Measurements from ENCODE around the gene CALU.

CALU gene

DNA sequence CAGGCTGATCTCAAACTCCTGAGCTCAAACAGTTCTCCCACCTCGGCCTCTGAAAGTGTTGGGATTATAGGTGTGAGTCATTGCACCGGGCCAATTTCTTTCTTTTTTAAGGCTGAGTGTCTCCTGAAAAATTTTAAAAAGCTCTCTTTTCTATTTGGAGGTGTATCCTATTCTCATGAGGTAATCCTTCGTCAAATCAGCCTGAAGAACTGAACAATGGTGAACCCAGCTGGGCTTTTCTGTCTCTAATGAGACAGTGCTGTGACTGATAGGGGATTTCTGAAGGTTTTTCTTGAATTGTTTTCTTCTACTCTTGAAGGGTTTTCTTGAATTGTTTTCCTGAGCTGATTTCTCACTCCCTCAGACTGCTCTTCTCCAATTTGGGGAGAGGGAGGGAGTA is 30.9 kb upstream of the CALU start:
- TF ChIP-seq CTCF (IDR thresholded peaks at IDR 0.05; ENCODE audit: low read depth, low read length), result no peak
- H3K4me3 ChIP-seq (replicated peaks in 1 of 2; ENCODE audit: low read depth in 2 of 2, low read length in 2 of 2), result no peak overlapping the region
- peak in 1 of 2 donors; percentile 12 for DNase-seq (ENCODE audit: low read depth in 2 of 2)

GRCh38 chr7:128708824-128709223 is 30.3 kb upstream of the CALU start:
- no peak overlapping the region for H3K4me3 ChIP-seq (replicated peaks in 1 of 2; ENCODE audit: low read depth in 2 of 2, low read length in 2 of 2)
- no peak for TF ChIP-seq CTCF (IDR thresholded peaks at IDR 0.05; ENCODE audit: low read depth, low read length)

GRCh38 chr7:128710481-128710880 is 28.7 kb upstream of the CALU start:
- peak; percentile 46 to 66 for DNase-seq (ENCODE audit: low read depth in 2 of 2)
- no peak for TF ChIP-seq CTCF (IDR thresholded peaks at IDR 0.05; ENCODE audit: low read depth, low read length)

More at GRCh38 chr7:128708824-128709223, 30.3 kb upstream of the CALU start:
- DNase-seq (ENCODE audit: low read depth in 2 of 2), result no peak

DNA sequence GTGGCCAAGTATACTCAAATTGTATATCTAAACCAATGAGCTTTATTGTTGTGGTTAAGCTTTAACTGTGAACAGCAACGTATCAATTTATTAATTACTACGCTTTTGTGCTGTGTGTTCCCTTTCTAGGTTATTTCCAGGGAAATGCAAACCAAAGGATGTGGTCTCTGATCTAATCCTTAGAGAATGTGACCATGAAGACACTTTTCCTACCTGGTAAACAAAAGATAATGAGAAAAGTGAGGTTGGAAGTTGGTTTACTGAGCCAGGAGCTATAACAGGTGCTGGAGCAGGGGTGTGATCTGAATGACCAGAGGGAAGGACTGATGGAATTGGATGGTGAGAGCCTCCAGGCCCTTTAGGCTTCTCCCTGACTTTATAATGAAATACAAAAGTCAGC is 25.4 kb upstream of the CALU start:
- DNase-seq (ENCODE audit: low read depth in 2 of 2), result no peak
- TF ChIP-seq CTCF (IDR thresholded peaks at IDR 0.05; ENCODE audit: low read depth, low read length), result no peak
- H3K4me3 ChIP-seq (replicated peaks in 1 of 2; ENCODE audit: low read depth in 2 of 2, low read length in 2 of 2), result no peak overlapping the region

More at GRCh38 chr7:128710481-128710880, 28.7 kb upstream of the CALU start:
- H3K4me3 ChIP-seq (replicated peaks in 1 of 2; ENCODE audit: low read depth in 2 of 2, low read length in 2 of 2), result no peak overlapping the region

DNA sequence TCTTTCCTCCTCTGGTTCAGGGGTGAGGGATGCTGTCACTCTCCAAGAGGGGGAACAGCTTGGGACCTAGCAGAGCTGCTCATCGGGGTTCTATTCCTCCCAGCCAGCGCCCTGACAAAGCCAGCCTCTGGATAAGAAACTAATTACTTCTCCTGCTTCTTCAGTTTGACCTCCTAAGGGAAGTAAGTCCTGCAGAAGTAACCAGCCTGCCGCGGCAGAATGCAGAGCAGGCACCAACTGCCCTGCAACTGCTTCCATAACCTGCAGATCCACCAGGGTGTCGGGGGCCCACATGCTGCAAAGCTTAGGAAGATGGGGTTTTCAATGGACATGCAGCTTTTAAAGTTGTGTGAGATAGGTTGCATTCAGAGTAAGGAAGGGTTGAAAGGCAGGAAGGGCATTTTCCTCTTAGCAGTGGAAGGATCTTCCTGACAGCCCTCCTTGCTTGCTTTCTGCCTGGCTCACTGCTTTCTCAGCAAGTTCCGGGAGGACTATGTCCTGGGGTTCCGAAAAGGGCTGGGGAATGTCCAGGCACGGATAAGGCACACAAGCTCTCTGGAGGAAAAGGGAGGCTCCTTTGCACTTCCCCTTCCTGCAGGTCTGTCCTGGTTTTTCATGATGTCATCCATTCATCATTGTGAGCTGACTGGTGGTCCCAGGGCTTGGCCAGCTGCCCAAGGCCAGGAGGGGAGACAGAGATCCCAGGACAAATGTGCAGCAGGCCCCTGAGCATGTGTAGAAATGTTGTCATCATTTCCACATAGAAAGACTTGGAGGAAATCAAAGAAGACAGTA is 24.3 kb upstream of the CALU start:
- no peak overlapping the region for H3K4me3 ChIP-seq (replicated peaks in 1 of 2; ENCODE audit: low read depth in 2 of 2, low read length in 2 of 2)
- DNase-seq (ENCODE audit: low read depth in 2 of 2), result no peak
- TF ChIP-seq CTCF (IDR thresholded peaks at IDR 0.05; ENCODE audit: low read depth, low read length), result no peak

GRCh38 chr7:128718967-128719642 is 20.1 kb upstream of the CALU start:
- no peak for TF ChIP-seq CTCF (IDR thresholded peaks at IDR 0.05; ENCODE audit: low read depth, low read length)
- no peak overlapping the region for H3K4me3 ChIP-seq (replicated peaks in 1 of 2; ENCODE audit: low read depth in 2 of 2, low read length in 2 of 2)
- no peak for DNase-seq (ENCODE audit: low read depth in 2 of 2)
